HG03442 (cell line): Measurements from ENCODE around the gene NKAIN2.

ENCODE experiments used
- ATAC-seq: cut with Tn5 transposase; IDR thresholded peaks from one replicate; pipeline ENCODE4 v1.9.1; 2021; ENCODE audit warnings: mild to moderate bottlenecking, moderate library complexity; ENCODE audit not compliant: unreplicated experiment

The NKAIN2 gene

DNA sequence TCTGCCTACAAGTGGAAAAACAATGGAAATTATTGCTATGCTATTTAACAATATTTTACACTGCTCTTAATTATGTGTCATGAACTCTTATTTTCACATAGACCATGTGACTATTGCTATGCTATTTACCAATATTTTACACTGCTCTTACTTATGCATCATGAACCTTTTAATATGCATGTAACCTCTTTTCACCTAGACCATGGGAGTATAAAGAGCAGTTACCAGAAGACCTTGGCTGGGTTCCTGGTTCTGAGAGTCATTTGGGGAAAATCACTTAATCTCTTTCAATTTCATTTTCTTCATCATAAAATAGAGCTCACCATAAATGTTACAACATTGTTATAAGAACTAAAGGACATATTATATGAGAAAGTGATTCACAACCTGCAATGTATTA is 934.8 kb downstream of the NKAIN2 start:
- no peak for ATAC-seq

DNA sequence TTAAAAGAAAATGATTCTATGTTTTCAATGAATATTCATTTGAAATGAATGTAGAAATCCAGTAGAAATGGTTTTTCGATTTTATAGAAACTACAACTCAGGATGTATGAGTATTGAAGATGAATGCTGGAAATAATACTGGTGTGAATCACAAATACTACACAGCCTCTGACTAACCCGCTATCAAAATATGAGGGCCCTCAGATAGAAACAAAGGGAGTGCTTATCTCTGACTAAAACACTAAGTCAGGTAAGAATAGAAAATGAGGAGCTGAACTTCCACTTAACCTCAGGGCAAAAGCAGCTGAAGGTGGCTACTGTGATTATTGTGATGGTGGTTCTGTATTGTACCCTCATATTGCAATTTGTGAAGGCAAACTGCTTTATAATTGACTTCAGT is 937.7 kb downstream of the NKAIN2 start:
- ATAC-seq: no peak

DNA sequence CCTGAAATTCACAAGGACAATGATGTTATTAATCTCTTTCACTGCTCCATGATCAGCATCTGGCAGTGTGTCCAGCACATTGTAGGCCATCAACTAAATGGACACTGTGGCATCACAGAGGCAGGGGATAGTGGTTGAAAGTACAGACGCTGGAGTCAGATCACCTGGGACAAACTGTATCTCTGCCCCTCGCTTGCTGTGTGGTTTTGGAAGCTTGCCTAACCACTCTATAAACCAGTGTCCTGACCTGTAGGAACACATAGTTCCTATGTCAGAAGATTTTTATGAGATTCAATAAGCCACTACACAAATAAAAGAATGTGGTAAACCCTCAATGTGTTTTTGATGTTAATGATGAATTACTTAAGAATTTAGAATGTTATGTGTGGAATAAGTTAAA is 939.3 kb downstream of the NKAIN2 start:
- ATAC-seq: no peak

DNA sequence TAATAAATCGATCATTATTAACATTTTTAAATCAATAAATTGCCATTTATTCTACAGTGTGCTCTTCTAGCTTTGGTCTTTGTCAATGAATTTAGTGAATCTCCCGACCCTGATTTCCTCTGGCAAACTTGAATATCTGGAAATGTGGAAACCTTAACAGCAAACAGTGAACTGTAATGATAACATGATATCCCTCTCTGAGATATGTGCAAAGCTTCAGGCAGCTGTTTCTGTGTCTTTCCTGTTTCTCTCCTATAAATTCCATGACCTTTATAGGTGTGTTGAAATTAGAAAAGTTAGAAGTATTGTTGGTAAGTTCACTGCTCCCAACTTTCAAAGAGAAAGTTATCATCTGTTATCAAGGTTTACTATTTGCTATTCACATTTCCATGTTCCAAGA is 939.8 kb downstream of the NKAIN2 start:
- ATAC-seq: no peak

DNA sequence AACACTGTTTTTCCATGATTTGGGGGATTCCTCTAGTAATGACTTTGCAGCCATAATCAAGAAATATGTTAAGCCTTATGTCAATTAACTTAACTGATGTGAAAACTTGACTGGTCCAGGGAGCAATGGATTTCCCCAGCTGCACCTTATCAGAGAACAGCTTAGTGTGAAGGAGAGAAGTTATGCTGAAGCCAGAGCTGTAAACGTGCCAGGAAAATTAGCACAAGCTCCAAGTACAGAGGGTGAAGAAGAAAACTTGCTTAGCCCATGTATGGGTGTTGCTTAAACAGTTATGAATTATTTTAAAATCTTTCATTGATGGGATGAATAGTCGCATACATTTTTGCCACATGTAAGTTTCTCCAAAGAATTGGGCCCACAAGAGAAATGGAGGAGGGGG is 943.7 kb downstream of the NKAIN2 start:
- no peak for ATAC-seq

DNA sequence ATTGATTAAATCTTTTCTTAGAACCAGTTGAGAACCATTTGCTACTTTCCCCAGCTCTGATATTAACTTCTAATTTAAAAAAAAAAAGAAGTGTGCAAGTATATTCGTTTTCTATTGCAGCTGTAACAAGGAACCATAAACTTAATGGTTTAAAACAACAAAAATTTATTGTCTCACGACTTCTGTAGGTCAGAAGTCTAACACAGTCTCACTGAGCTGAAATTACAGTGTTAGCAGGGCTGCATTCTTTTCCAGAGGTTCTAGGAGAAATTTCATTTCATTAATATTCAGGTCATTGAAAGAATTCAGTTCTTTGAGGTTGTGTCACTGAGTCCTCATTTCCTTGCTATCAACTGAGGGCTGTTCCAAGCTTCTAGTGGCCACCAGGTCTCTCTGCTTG is 945.1 kb downstream of the NKAIN2 start:
- ATAC-seq: no peak

DNA sequence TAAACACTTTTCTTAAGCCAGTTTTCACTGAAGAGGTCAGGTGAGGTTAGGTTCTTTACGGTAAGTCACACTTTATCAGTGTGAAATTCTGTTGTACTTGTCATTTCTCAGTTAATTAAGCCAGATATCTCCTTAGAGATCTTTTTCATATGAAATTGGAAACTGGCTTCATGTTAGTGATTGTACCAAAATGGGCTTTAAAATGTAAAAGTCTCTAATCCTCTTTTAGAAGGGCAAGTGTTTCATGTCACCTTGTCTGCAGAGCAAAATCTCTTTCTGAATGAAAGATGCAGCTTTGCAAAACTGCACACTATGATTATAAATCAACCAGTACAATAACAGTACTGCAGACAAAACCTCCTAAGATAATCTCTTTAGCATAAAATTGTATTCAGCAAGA is 949.3 kb downstream of the NKAIN2 start:
- ATAC-seq: no peak

DNA sequence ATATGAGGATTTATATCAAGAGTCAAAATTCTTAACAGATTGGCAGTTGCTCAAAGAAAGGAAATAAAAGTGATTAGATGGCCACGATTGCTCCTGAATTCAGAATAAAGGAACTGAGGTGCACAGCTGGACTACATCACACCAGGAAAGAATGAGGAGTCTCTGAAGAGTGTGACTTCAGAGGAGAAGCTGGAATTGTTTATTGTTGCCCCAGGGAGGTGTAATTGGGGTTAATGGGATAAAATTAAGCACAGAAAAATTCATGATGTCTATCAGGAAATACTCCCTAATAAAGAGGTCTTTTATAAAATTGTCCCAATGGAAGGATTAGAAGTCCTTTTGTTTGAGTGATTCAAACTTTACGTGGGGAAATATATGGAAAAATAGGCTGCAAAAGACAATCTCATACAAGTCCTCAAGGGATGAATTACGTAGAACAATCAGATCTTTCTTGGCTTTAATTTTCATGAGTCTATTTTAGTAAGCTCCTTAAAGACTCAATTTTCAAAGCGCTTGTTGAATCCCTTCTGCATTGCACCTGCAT is 950.0 kb downstream of the NKAIN2 start:
- ATAC-seq: no peak

DNA sequence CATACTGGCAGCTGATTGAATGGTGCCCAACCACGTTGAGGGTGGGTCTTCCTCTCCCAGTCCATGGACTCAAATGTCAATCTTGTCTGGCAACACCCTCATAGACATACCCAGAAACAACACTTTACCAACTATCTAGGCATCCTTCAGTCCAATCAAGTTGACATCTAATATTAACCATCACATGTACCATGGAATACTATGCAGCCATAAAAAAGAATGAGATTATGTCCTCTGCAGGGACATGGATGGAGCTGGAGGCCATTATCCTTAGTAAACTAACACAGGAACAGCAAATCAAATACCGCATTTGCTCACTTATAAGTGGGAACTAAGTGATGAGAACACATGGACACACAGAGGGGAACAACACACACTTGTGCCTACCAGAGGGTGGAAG is 951.7 kb downstream of the NKAIN2 start:
- ATAC-seq: no peak

DNA sequence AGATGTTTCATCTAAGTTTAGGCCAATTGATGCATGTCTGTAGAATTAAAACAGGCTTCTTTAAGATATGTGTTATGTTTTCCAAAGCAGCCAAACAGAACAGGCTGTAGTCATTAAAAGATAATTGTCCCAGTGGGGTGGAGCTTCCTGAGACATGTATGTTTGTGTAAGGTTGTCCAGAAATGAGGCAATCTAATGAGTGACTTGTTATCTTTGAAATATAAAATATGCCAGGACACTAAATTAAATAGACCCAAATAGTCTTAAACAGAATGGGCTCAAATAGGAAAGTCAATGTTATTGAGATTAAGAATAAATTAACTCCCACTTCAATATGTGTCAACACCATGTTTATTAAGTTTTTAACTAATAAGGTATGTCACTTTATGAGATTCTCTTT is 953.9 kb downstream of the NKAIN2 start:
- no peak for ATAC-seq

DNA sequence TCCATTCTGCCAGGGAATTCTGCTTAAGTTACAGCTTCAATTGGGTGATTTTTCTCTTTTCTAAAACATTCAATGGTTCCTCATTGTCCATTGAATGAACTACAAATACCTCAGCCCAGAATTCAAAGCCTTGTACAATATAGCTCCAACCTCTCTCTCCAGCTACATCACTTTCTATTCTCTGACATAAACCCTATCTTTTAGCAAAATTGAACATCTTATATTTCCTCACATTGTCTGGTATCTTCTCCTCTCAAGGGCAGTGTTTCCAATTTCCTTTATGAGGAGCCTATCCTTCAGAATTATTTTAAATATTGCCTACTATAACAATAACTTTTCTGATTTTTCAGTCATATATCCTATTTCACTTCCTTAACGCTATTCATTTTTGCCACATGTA is 955.0 kb downstream of the NKAIN2 start:
- no peak for ATAC-seq

DNA sequence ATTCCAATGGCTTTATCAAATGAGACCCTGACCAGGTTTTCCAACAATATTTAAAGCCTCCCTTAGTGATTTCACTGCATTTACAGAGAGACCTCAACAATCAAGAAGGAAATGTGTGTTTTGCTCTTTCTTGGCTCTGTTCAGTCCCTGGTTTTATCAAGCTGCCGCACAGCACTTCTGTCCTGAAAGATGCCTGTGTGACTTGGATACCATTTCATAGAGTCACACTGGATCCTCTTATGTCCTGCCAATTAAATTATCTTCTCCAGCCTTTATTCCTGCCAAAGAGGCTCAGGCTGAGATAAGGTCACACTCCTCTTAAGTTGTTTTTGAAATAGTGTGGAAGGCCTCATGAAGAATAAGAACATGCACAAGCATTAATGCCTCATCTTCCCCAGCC is 961.6 kb downstream of the NKAIN2 start:
- no peak for ATAC-seq

DNA sequence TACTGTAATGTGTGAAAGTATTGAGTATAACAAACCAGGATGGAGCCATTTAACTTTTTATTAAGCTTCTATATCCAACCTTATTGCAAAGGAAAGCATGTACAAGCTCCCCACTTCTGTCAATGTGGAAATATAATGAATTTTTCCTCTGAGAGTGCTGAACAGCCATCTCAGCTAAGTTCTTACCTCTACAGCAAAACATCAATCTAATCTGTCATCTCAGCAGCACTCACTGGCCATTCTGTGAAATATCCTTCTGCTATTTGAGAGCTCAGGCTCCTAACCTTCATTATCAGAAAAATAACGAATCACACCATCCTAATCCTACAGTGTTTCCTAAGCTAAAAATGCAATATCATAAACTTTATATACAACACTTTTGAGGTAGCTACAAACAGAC is 964.6 kb downstream of the NKAIN2 start:
- no peak for ATAC-seq

DNA sequence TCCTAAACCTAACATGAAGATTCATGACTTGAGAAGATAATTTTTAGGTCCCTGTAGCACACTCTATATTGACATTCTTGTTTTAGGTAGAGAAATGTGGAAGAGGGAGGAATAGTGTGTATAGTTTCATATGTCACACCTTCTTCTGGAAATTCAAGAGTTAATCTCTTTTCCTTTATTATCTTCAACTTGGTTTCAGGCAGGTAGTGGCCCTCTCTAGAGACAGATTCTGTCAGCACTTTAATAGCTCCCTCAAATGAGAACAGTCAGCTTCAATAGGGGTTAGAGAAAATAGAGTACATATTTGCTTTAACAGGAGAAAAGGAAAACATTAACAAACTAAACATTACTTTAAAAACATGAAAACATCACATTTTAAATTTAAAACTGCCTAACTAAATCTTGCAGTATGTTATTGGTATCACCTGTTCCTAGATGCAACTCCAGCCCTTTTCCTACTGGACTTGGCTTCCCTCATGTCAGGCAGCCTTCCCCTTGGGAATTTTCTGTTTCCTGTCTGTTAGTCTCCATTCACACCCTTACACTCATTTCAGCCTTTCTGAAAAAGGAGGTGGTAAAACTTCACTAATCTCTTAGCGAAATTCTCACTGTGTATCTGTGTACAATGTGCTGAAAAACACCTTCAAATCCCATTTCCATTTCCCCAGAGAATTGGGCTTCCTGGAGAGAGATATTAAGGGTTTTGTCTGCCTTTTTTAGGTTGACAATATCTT is 966.3 kb downstream of the NKAIN2 start:
- no peak for ATAC-seq

DNA sequence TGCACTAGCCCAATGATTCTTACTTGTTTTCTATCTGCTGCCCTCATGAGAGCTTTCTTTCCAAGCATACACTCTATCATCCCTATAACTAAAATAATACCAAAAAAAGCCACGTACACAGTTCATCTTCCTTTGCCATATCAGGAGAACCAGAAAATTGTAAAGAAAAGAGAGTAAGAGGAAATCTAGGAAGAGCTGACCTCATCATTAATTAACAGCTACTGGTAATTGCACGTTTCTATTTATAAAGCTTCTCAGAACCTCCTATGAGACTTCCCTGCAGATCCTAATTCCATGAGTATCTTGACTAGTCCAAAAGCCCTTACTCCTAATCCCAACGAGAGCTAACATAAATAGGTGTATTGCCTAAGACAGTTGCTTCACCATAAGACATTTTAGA is 967.1 kb downstream of the NKAIN2 start:
- no peak for ATAC-seq

DNA sequence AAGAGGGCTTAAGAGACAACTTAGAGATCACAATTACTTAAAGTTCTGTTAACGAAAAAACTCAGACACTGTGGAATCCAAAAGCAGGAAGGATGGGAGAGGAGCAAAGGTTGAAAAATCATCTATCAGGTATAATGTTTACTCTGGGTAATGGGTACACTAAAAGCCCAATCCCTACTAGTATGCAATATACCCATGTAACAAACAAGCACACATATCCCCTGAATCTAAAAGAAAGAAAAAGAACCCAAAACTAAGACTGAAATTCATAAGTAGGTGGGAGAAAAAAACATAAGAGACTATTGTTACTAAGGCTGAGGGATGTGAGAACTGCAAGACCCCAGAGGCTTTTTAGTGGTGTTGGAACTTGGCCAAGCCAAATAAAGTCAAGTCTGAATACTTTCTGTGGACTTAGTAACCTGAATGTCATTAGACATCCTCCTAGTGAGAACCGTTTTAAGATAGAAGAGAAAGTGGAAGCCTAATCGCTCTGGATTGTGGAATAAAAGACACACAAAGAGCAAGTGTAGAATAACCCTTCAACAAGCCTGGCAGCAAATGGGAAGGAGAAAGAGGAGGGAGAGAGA is 969.2 kb downstream of the NKAIN2 start:
- ATAC-seq: no peak

DNA sequence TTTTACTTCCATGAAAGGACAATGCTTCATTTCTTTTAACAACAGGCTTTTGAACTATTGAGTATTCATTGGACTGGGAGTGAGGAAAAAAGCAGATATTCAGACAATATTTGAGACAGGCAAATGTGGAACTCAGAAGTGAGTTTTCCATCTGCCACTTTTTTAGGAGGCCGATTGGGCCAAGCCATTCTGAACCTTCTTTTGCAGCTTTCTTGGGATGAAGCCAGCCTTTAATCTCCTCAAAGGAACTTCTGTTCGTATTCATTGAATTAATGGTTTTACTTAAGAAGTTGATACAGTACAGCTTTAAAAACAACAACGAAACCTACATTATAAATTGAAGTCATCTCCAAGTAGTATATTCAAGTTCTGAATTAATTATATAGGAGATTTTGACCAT is 971.5 kb downstream of the NKAIN2 start:
- no peak for ATAC-seq

DNA sequence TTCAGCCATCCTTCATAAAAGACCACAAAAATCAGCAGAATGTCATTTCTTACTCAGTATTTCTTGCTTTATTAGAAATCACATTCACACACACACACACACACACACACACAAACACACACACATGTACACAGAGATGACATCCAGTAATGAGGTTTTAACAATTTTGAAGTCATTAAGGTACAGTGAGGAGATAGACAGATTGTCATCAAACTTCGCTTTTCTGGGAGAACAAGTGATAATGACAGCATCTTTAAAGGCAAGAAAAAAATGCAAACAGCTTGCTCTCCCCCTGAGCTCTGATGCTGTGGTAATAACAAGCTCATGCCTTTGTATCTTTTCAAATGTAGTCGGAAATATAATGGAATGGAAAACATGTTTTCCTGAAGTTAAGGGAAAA is 974.2 kb downstream of the NKAIN2 start:
- ATAC-seq: no peak

DNA sequence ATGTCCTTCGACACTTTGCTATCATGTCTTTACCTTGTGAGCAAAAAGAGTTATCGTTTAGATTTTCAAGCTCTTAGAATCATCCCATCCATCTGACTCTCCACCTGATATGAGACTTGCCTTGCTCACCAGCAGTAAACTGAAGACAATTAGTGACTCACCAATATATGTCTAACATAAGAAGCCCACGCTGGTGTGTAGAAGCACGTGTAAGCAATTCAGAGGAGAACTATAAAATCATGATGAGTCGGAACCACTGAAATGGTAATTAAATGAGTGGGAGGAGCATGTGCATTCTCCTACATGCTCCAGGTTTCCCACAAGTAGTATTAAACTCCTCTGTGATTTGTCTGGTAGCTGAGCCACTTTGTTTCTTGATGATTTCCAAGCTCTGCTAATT is 977.0 kb downstream of the NKAIN2 start:
- no peak for ATAC-seq

DNA sequence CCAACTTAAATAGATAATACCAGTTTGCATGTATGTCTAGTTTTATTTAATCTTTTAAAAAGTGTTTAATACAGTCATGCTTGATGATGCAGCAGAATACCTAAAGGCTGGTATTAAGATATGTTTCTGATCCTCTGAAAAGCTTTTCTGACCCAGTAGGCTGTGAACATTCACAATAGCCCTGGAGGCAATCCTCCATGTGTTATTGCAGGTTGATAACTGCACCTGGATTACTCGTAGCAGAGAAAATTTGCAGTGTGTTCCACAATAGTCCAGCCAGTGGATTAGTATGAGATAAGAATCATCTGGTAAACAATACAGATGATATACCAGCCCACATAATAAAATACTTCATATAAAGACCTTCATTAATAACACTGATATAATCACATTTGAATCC is 979.7 kb downstream of the NKAIN2 start:
- no peak for ATAC-seq

DNA sequence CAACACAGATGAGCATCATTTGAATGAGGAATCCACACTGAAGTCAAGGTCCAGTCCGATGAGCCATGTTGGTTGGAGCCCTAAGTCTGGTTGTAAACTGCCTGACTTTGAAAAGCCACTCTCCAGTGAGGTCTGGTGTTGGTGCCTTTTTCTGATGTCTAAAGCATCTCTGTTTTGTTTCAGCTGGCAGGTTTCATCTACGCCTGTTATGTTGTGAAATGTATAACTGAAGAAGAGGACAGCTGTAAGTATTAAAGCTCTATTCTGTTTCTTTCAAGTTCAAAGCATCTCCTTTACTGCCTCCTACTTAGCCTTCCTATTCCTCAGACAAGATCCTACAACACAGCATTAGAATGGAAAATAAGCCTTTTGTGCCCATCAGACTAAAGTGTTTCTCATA is 987.5 kb downstream of the NKAIN2 start:
- ATAC-seq: no peak

DNA sequence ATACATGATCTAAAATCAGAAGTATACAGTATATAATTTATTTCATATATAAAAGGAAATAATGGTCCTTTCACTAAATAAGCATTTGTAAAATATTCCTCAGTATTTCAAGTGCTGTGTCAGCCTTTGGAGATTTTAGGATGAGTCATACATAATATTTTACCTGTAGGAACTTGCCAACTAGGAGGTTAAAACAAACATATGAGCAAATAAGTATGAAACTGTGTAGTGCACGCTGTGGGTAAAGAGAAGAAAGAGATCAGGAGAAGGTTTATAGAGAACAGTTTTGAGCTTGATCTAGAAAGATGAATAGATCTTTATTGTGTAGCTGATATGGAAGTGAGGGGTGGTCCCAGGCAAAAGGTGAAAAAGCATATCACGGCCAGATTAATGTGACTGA is 988.7 kb downstream of the NKAIN2 start:
- ATAC-seq: no peak

DNA sequence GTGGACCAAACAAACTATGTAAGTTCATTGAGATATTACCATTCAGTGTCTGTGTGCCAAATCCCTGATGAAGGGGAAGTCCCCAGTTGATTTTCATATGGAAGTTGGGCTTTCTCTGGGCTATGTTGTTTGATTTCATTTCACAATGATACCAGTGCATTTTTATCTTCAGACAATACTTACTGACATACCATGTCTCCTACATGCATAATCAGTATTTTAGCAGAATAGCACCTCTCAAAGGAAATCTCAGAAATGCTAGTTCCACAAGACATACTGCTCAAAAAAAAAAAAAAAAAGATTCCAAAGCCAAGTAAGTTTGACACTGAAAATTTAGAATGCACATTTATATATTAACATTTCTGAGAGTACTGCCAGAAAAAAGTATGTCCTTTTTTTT is 989.7 kb downstream of the NKAIN2 start:
- no peak for ATAC-seq
